ENCODE measurements around the gene ZDBF2.
A peak's percentile ranks its signal among the peaks of the same experiment; 100 is the strongest.

ZDBF2 gene

DNA sequence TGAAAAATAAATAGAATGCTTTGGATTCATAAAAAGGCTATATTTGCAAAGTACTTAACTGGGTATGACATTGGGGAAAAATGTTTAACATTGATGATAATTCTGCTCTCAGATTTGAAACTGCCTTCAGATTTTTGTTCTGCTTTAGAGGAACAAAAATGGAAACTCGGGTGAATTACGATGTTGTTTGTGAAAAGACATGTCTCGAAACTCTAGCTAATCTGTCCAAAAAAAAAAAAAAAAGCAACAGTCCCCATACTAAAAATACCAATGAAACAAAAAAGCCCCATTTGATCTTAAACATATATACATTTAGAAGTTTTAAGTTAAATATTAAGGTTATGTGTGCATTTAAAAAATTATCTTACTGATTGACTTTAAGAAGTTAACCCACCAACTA, 3.0 kb downstream of the ZDBF2 start:
- Histone ChIP-seq H3K4me2 (peak overlapping the region; percentile 85), H3K4me1 (ENCODE audit: low read depth, poor library complexity, severe bottlenecking) (peaks cover 39% of the 10 kb centered on the region), H3K79me2 (ENCODE audit: insufficient read depth, low read depth) (peaks cover 55% of the 10 kb centered on the region), H2AFZ (ENCODE audit: low read depth) (no peak overlapping the region), H3K27me3 (ENCODE audit: insufficient read depth, low read depth) (no peaks in the 10 kb centered on the region), H3K4me3 (IDR thresholded peaks at IDR 0.05; ENCODE audit: insufficient read depth, low read depth, low read length) (no peak overlapping the region), H3K9ac (peak overlapping the region; percentile 88), H3K27ac (peak overlapping the region; percentile 74), H3K36me3 (ENCODE audit: insufficient read depth) (no peaks in the 10 kb centered on the region; the same call in 1 of the 2 replicates), H4K20me1 (ENCODE audit: insufficient read depth) (no peaks in the 10 kb centered on the region)
- TF ChIP-seq, protein P1, sequence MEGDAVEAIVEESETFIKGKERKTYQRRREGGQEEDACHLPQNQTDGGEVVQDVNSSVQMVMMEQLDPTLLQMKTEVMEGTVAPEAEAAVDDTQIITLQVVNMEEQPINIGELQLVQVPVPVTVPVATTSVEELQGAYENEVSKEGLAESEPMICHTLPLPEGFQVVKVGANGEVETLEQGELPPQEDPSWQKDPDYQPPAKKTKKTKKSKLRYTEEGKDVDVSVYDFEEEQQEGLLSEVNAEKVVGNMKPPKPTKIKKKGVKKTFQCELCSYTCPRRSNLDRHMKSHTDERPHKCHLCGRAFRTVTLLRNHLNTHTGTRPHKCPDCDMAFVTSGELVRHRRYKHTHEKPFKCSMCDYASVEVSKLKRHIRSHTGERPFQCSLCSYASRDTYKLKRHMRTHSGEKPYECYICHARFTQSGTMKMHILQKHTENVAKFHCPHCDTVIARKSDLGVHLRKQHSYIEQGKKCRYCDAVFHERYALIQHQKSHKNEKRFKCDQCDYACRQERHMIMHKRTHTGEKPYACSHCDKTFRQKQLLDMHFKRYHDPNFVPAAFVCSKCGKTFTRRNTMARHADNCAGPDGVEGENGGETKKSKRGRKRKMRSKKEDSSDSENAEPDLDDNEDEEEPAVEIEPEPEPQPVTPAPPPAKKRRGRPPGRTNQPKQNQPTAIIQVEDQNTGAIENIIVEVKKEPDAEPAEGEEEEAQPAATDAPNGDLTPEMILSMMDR (conservative IDR thresholded peaks at IDR 0.05; ENCODE audit: low read depth, low read length), result no peak

GRCh38 chr2:206282746-206283145, 8.3 kb downstream of the ZDBF2 start:
- Histone ChIP-seq H3K36me3 (ENCODE audit: insufficient read depth) (no peaks in the 10 kb centered on the region; the same call in 1 of the 2 replicates), H3K79me2 (ENCODE audit: insufficient read depth, low read depth) (peaks cover 74% of the 10 kb centered on the region), H3K4me1 (ENCODE audit: low read depth, poor library complexity, severe bottlenecking) (peaks cover 64% of the 10 kb centered on the region), H3K9ac (no peak overlapping the region), H4K20me1 (ENCODE audit: insufficient read depth) (no peaks in the 10 kb centered on the region), H3K4me3 (IDR thresholded peaks at IDR 0.05; ENCODE audit: insufficient read depth, low read depth, low read length) (no peak overlapping the region), H3K27me3 (ENCODE audit: insufficient read depth, low read depth) (no peaks in the 10 kb centered on the region), H3K4me2 (no peak overlapping the region), H3K27ac (no peak overlapping the region), H2AFZ (ENCODE audit: low read depth) (no peak overlapping the region)
- TF ChIP-seq, protein P1 (conservative IDR thresholded peaks at IDR 0.05; ENCODE audit: low read depth, low read length), result no peak

DNA sequence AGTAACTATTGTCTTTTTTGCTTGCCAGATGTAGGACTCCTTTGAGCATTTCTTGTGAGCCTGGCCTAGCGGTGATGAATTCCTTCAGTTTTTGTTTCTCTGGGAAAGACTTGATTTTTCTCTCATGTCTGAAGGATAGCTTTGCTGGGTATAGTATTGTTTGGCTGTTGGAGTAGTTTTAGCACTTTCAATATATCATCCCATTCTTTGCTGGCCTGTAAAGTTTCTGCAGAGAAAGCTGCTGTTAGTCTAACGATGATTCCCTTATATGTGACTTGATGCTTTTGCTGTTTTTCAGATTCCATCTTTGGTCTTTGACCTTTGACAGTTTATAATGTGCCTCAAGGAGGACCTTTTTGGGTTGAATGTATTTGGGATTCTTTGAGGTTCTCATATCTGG, 12.7 kb downstream of the ZDBF2 start:
- Histone ChIP-seq H3K4me2 (no peak overlapping the region), H4K20me1 (ENCODE audit: insufficient read depth) (no peaks in the 10 kb centered on the region), H3K27me3 (ENCODE audit: insufficient read depth, low read depth) (no peaks in the 10 kb centered on the region), H3K4me3 (IDR thresholded peaks at IDR 0.05; ENCODE audit: insufficient read depth, low read depth, low read length) (no peak overlapping the region), H3K4me1 (ENCODE audit: low read depth, poor library complexity, severe bottlenecking) (peaks cover 37% of the 10 kb centered on the region), H2AFZ (ENCODE audit: low read depth) (no peak overlapping the region), H3K9ac (no peak overlapping the region), H3K79me2 (ENCODE audit: insufficient read depth, low read depth) (peaks cover 59% of the 10 kb centered on the region; the same call in 1 of the 2 replicates), H3K27ac (no peak overlapping the region), H3K36me3 (ENCODE audit: insufficient read depth) (no peaks in the 10 kb centered on the region; the same call in 1 of the 2 replicates)
- TF ChIP-seq, protein P1 (conservative IDR thresholded peaks at IDR 0.05; ENCODE audit: low read depth, low read length), result no peak

GRCh38 chr2:206289391-206289790, 14.9 kb downstream of the ZDBF2 start:
- H3K4me3 ChIP-seq (IDR thresholded peaks at IDR 0.05; ENCODE audit: insufficient read depth, low read depth, low read length), result no peak overlapping the region
- H3K9ac ChIP-seq, result no peak overlapping the region
- no peak overlapping the region for H2AFZ ChIP-seq (ENCODE audit: low read depth)
- H3K79me2 ChIP-seq (ENCODE audit: insufficient read depth, low read depth), result peaks cover 46% of the 10 kb centered on the region; the same call in 1 of the 2 replicates
- no peak overlapping the region for H3K4me2 ChIP-seq
- H4K20me1 ChIP-seq (ENCODE audit: insufficient read depth), result no peaks in the 10 kb centered on the region
- peaks cover 27% of the 10 kb centered on the region for H3K4me1 ChIP-seq (ENCODE audit: low read depth, poor library complexity, severe bottlenecking)
- TF ChIP-seq, protein P1 (conservative IDR thresholded peaks at IDR 0.05; ENCODE audit: low read depth, low read length), result no peak
- H3K27ac ChIP-seq, result no peak overlapping the region
- no peaks in the 10 kb centered on the region for H3K27me3 ChIP-seq (ENCODE audit: insufficient read depth, low read depth)
- H3K36me3 ChIP-seq (ENCODE audit: insufficient read depth), result no peaks in the 10 kb centered on the region; the same call in 1 of the 2 replicates

All from KMS-11 (cell line).